Esophagus squamous epithelium (tissue), 5 donors: ENCODE measurements around the gene RABAC1. TPM values are rescaled to one million over a fixed set of nuclear protein-coding genes. Genes with fewer than 3 reads are reported as not detected.

Source experiments
- DNase-seq: peaks from one replicate; lab custom pipeline; 2025; lab: John Stamatoyannopoulos, UW
- H3K27ac ChIP-seq, 4 donors: fragments of 200-600 bp; sonication (generic); one replicate each; pipeline ENCODE4 v1.5.1; 2016 to 2019; ENCODE audit warnings: mild to moderate bottlenecking in 1 of 4
- H3K27me3 ChIP-seq, 4 donors: fragments of 200-600 bp; sonication (generic); 1 replicate in 3 of 4; 2 replicates in 1 of 4; pipeline versions ENCODE4 v1.5.1 to v1.6.0; 2017 to 2021; ENCODE audit warnings: antibody characterized with exemption in 1 of 4
- H3K36me3 ChIP-seq, 3 donors: fragments of 200-600 bp; sonication (generic); one replicate each; pipeline ENCODE4 v1.5.1; 2016 to 2019
- H3K4me1 ChIP-seq, 3 donors: fragments of 200-600 bp; sonication (generic); one replicate each; pipeline ENCODE4 v1.5.1; 2017 to 2019
- H3K4me3 ChIP-seq, 4 donors: fragments of 200-600 bp; sonication (generic); 1 replicate in 3 of 4; 2 replicates in 1 of 4; pipeline ENCODE4 v1.5.1; 2016 to 2019; ENCODE audit warnings: mild to moderate bottlenecking in 2 of 4, moderate library complexity in 1 of 4
- H3K9me3 ChIP-seq, 3 donors: fragments of 200-600 bp; sonication (generic); one replicate each; pipeline ENCODE4 v1.5.1; 2016 to 2019
- CTCF ChIP-seq, 6 experiments: fragments of 450-650 bp in 4 of 6; fragments of 200-600 bp in 2 of 6; sonication (generic) in 2 of 6; IDR thresholded peaks; one replicate each; pipeline ENCODE4 v1.5.1; 2016 to 2019; ENCODE audit warnings: antibody characterized with exemption in 6 of 6, mild to moderate bottlenecking in 4 of 6, moderate library complexity in 4 of 6
- POLR2A ChIP-seq, 4 donors: fragments of 450-650 bp; IDR thresholded peaks; one replicate each; pipeline ENCODE4 v1.6.1; 2017; ENCODE audit warnings: antibody characterized with exemption in 4 of 4, mild to moderate bottlenecking in 4 of 4, moderate library complexity in 3 of 4
- WGBS, 2 donors: methylation state at CpG; one replicate each; pipeline ENCODE4 v1.1.5; 2018; 5-methylcytosine and 5-hydroxymethylcytosine counted together
- intact Hi-C: fragments of 100-400 bp; cut with DNase I; formaldehyde crosslinking; loops from one replicate; pipeline ENCODE4 v1.15.0; 2022
- total RNA-seq, 4 donors: library from RNA; depleted of rRNA; stranded (reverse); fragments of >200 nt; gene quantifications; one replicate each; pipeline ENCODE4 v1.1.0, GENCODE V29; 2016
- donor health status: DM: yes; HTN: yes; CAD: no.

RABAC1 gene
- total RNA-seq, 4 donors from 2014 or later = 47.4 to 113 (median 103) TPM

- Histone ChIP-seq H3K27me3 (no peaks in the 10 kb centered on the region), H3K9me3 (no peaks in the 10 kb centered on the region), H3K4me1 (peaks cover 0 to 10% (median 0%) of the 10 kb centered on the region in 3 donors), H3K36me3 (no peaks in the 10 kb centered on the region), H3K4me3 (no peak overlapping the region), H3K27ac (no peak overlapping the region)
- TF ChIP-seq POLR2A (IDR thresholded peaks at IDR 0.05) (no peak), CTCF (IDR thresholded peaks at IDR 0.05) (no peak)
- WGBS, 2 donors = 40 to 100% methylated on average over 2 to 5 of the region's 22 CpGs
- intact Hi-C loops = no loop called here
- DNase-seq = no peak
Measured at GRCh38 chr19:41977916-41978315, 18.8 kb upstream of the RABAC1 start.

GRCh38 chr19:41974652-41975051 lies 15.5 kb upstream of the RABAC1 start:
- no peak for TF ChIP-seq POLR2A (IDR thresholded peaks at IDR 0.05)
- no peak for TF ChIP-seq CTCF (IDR thresholded peaks at IDR 0.05)
- no peak for DNase-seq
- peaks cover 0 to 7% (median 0%) of the 10 kb centered on the region in 4 donors for H3K27me3 ChIP-seq
- H3K4me3 ChIP-seq = no peak overlapping the region
- H3K36me3 ChIP-seq = no peaks in the 10 kb centered on the region
- 41 to 47% methylated on average over 8 of the region's 8 CpGs for WGBS, 2 donors
- H3K4me1 ChIP-seq = peaks cover 0 to 10% (median 0%) of the 10 kb centered on the region in 3 donors
- intact Hi-C loops = no loop called here
- no peaks in the 10 kb centered on the region for H3K9me3 ChIP-seq
- H3K27ac ChIP-seq = no peak overlapping the region

GRCh38 chr19:41971363-41971762 lies 12.2 kb upstream of the RABAC1 start:
- Histone ChIP-seq H3K4me1 (peaks cover 0 to 10% (median 0%) of the 10 kb centered on the region in 3 donors), H3K36me3 (no peaks in the 10 kb centered on the region), H3K27me3 (peaks cover 0 to 34% (median 0%) of the 10 kb centered on the region in 4 donors), H3K27ac (no peak overlapping the region), H3K9me3 (no peaks in the 10 kb centered on the region), H3K4me3 (no peak overlapping the region)
- WGBS, 2 donors = 84 to 86% methylated on average over 9 to 10 of the region's 11 CpGs
- intact Hi-C loops = no loop called here
- no peak for DNase-seq
- no peak for TF ChIP-seq POLR2A (IDR thresholded peaks at IDR 0.05)
- no peak for TF ChIP-seq CTCF (IDR thresholded peaks at IDR 0.05)

- WGBS, 2 donors = 76 to 80% methylated on average over 3 to 5 of the region's 19 CpGs
- H3K4me3 ChIP-seq = no peak overlapping the region
Measured at GRCh38 chr19:41969772-41970458, 10.8 kb upstream of the RABAC1 start.

More at GRCh38 chr19:41969772-41970458, 10.8 kb upstream of the RABAC1 start:
- Histone ChIP-seq H3K27me3 (peaks cover 0 to 45% (median 0%) of the 10 kb centered on the region in 4 donors), H3K36me3 (no peaks in the 10 kb centered on the region), H3K9me3 (no peaks in the 10 kb centered on the region), H3K27ac (no peak overlapping the region), H3K4me1 (peaks cover 0 to 8% (median 0%) of the 10 kb centered on the region in 3 donors)
- TF ChIP-seq CTCF (IDR thresholded peaks at IDR 0.05) (no peak), POLR2A (IDR thresholded peaks at IDR 0.05) (no peak)
- DNase-seq = no peak
- intact Hi-C loops = no loop called here
